Measurements from ENCODE around the gene RHEB. TPM values are rescaled to one million over a fixed set of nuclear protein-coding genes. Genes with fewer than 3 reads are reported as not detected.

RHEB gene
- total RNA-seq, 1 donor from 2014 or later: 225 TPM

DNA sequence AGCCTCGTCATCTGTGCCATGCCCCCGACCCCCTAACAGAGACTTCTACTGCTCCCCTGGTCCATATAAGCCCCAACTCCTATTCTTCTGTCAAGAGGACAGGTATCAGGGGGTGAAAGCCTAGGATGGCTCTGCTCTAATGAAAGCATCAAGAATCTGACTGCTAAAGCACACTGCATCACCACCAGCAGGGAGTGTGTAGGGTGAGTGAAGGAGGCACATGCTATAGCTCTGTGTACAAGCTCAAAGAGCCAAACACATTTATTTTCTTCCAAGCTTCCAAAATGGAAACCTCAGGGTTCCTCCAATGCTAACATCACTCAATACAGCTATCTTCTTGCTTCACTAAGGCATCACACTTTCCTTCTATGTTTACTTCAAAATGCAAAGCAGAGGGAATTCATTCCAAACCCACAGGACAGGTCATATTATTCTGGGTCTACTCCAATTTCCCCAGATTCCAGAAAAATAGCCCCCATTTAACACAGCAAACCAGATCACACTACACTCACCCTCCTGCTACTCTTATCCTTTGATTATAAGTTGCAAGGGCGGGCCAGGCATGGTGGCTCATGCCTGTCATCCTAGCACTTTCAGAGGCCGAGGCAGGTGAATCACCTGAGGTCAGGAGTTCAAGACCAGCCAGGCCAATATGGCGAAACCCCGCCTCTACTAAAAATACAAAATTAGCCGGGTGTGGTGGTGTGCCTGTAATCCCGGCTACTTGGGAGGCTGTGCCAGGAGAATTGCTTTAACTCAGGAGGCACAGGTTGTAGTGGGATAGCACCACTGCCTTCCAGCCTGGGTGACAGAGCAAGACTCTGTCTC, 36.6 kb downstream of the RHEB start:
- DNase-seq (ENCODE audit: low spot score): no peak
- no peak overlapping the region for H2AFZ ChIP-seq (replicated peaks)
- no peaks in the 10 kb centered on the region for H3K4me1 ChIP-seq
- H4K20me1 ChIP-seq (ENCODE audit: low read depth): peaks cover 40% of the 10 kb centered on the region
- H3K4me3 Mint-ChIP-seq: no peak overlapping the region
- no peaks in the 10 kb centered on the region for H3F3A ChIP-seq (ENCODE audit: low read depth)
- H3K4me1 Mint-ChIP-seq: no peaks in the 10 kb centered on the region
- H3K27me3 ChIP-seq: no peaks in the 10 kb centered on the region
- TF ChIP-seq, protein P1, sequence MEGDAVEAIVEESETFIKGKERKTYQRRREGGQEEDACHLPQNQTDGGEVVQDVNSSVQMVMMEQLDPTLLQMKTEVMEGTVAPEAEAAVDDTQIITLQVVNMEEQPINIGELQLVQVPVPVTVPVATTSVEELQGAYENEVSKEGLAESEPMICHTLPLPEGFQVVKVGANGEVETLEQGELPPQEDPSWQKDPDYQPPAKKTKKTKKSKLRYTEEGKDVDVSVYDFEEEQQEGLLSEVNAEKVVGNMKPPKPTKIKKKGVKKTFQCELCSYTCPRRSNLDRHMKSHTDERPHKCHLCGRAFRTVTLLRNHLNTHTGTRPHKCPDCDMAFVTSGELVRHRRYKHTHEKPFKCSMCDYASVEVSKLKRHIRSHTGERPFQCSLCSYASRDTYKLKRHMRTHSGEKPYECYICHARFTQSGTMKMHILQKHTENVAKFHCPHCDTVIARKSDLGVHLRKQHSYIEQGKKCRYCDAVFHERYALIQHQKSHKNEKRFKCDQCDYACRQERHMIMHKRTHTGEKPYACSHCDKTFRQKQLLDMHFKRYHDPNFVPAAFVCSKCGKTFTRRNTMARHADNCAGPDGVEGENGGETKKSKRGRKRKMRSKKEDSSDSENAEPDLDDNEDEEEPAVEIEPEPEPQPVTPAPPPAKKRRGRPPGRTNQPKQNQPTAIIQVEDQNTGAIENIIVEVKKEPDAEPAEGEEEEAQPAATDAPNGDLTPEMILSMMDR (IDR thresholded peaks at IDR 0.05): no peak
- TF ChIP-seq EZH2 (IDR thresholded peaks at IDR 0.05) (no peak), EZH2phosphoT487 (IDR thresholded peaks at IDR 0.05) (no peak)
- peak overlapping the region; percentile 10 for H3K27ac ChIP-seq
- H3K36me3 ChIP-seq: peaks cover 10% of the 10 kb centered on the region
- peaks cover 63% of the 10 kb centered on the region for H3K79me2 ChIP-seq (ENCODE audit: low read depth)
- H3K9me3 Mint-ChIP-seq: no peaks in the 10 kb centered on the region
- H3K4me2 ChIP-seq: no peak overlapping the region
- H3K27ac Mint-ChIP-seq: no peak overlapping the region
- H3K36me3 Mint-ChIP-seq: peaks cover 31% of the 10 kb centered on the region
- no peaks in the 10 kb centered on the region for H3K9me3 ChIP-seq (ENCODE audit: low read depth)
- H3K9ac ChIP-seq: no peak overlapping the region
- no peaks in the 10 kb centered on the region for H3K27me3 Mint-ChIP-seq (ENCODE audit: insufficient read depth, low read depth)
- no peak overlapping the region for H3K4me3 ChIP-seq

DNA sequence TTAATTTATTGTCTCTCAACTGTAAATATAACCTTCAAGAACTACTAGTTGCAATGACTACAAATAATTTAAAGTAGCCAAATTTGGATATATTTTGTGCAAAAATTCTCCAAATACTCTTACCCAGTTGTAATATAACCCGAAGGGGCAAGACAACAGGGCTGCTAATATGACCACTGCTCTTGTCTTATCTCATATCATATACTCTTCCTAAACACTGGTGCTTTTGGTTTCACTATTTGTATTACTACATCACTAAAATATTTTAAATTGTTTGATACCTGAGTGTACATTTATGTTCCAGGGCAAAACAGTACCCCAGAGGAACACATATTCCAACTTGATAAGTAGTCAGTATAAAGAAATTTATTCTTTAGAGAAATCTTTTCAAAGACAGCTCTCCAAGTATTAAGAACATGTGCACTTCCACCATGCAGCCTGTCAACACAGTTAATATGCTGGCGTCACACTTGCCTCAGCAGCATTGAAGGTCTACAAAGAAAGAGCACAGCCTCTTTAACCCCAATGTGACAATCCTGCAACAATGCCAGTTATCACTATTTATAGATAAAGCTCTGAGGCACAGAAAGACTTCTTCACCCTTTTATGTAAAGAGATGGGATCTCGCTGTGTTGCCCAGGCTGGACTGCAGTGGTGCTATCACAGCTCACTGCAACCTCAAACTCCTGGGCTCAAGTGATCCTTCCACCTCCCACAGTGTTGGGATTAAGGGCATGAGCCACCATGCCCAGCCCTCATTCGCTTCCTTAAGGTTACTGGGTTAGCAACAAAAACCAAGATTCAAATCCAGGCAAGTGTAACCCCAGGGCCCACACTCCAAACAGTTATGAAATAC, 37.8 kb downstream of the RHEB start:
- H4K20me1 ChIP-seq (ENCODE audit: low read depth): peaks cover 45% of the 10 kb centered on the region
- H3K79me2 ChIP-seq (ENCODE audit: low read depth): peaks cover 63% of the 10 kb centered on the region

DNA sequence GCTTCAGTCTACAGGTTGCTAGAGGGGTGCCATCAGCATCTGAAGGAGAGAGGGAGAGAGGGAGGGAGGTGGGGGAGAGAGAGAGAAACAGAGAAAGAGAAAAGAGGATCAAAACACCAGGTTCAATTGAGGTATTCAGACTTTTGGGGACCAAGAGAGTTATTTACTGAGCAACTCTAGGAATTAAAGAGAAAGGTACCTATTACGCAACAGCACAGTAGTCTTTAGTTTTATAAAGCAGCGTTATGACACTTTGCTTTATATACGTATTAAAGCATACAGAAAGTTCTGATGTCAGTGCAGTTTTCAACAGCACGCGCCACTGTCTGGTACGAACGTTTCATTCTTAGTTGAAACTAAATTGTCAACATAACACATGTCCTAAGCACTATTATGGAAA, 41.8 kb downstream of the RHEB start:
- H3K4me3 Mint-ChIP-seq: no peak overlapping the region
- no peaks in the 10 kb centered on the region for H3K9me3 Mint-ChIP-seq
- H3K27me3 ChIP-seq: no peaks in the 10 kb centered on the region
- no peak for TF ChIP-seq EZH2phosphoT487 (IDR thresholded peaks at IDR 0.05)
- H3K79me2 ChIP-seq (ENCODE audit: low read depth): peaks cover 75% of the 10 kb centered on the region
- no peaks in the 10 kb centered on the region for H3K4me1 ChIP-seq
- H3K4me2 ChIP-seq: no peak overlapping the region
- H3K9ac ChIP-seq: no peak overlapping the region
- H4K20me1 ChIP-seq (ENCODE audit: low read depth): peaks cover 34% of the 10 kb centered on the region
- H3K27ac Mint-ChIP-seq: no peak overlapping the region
- no peak overlapping the region for H3K27ac ChIP-seq
- no peak for DNase-seq (ENCODE audit: low spot score)
- no peak overlapping the region for H3K4me3 ChIP-seq
- H3K36me3 ChIP-seq: peaks cover 11% of the 10 kb centered on the region
- no peaks in the 10 kb centered on the region for H3K9me3 ChIP-seq (ENCODE audit: low read depth)
- H3K36me3 Mint-ChIP-seq: peaks cover 19% of the 10 kb centered on the region
- peaks cover 5% of the 10 kb centered on the region for H3K4me1 Mint-ChIP-seq
- no peak overlapping the region for H2AFZ ChIP-seq (replicated peaks)
- H3K27me3 Mint-ChIP-seq (ENCODE audit: insufficient read depth, low read depth): no peaks in the 10 kb centered on the region
- no peaks in the 10 kb centered on the region for H3F3A ChIP-seq (ENCODE audit: low read depth)

More for the DNA sequence above, 37.8 kb downstream of the RHEB start:
- no peaks in the 10 kb centered on the region for H3K4me1 ChIP-seq
- Mint-ChIP-seq H3K27me3 (ENCODE audit: insufficient read depth, low read depth) (no peaks in the 10 kb centered on the region), H3K4me1 (no peaks in the 10 kb centered on the region), H3K27ac (no peak overlapping the region), H3K4me3 (no peak overlapping the region), H3K36me3 (peaks cover 24% of the 10 kb centered on the region), H3K9me3 (no peaks in the 10 kb centered on the region)
- H3F3A ChIP-seq (ENCODE audit: low read depth): no peaks in the 10 kb centered on the region
- H3K9ac ChIP-seq: no peak overlapping the region
- H3K4me2 ChIP-seq: no peak overlapping the region
- H3K27ac ChIP-seq: no peak overlapping the region
- DNase-seq (ENCODE audit: low spot score): no peak
- TF ChIP-seq, protein P1 (IDR thresholded peaks at IDR 0.05): no peak
- TF ChIP-seq EZH2phosphoT487 (IDR thresholded peaks at IDR 0.05): no peak
- no peak for TF ChIP-seq EZH2 (IDR thresholded peaks at IDR 0.05)
- H3K9me3 ChIP-seq (ENCODE audit: low read depth): no peaks in the 10 kb centered on the region
- H2AFZ ChIP-seq (replicated peaks): no peak overlapping the region
- H3K36me3 ChIP-seq: peaks cover 6% of the 10 kb centered on the region
- H3K4me3 ChIP-seq: no peak overlapping the region
- no peaks in the 10 kb centered on the region for H3K27me3 ChIP-seq
